ENCODE measurements around the gene FXYD5.

Gene FXYD5

GRCh38 chr19:35138305-35138892 is 16.1 kb upstream of the FXYD5 start, which contains the start of gene FXYD1:
Gene FXYD1 (plus strand): TSS chr19:35138824. CDS start chr19:35140080, 1,256 bp downstream.
- Mint-ChIP-seq H3K9me3 (no peaks in the 10 kb centered on the region), H3K4me3 (no peak within 1 kb of the TSS), H3K4me1 (ENCODE audit: low read depth) (peaks cover 18% of the 10 kb centered on the region), H3K27ac (no peak within 1 kb of the TSS), H3K27me3 (ENCODE audit: low read depth) (peaks cover 14% of the 10 kb centered on the region), H3K36me3 (ENCODE audit: low read depth) (no peaks in the 10 kb centered on the region)
- DNase-seq (ENCODE audit: low spot score) = no peak

GRCh38 chr19:35140207-35140961 is 14.2 kb upstream of the FXYD5 start:
- H3K4me3 Mint-ChIP-seq = peak overlapping the region; percentile 46
- H3K27ac Mint-ChIP-seq = no peak overlapping the region
- no peak for DNase-seq (ENCODE audit: low spot score)
- H3K9me3 Mint-ChIP-seq = no peaks in the 10 kb centered on the region
- peaks cover 22% of the 10 kb centered on the region for H3K4me1 Mint-ChIP-seq (ENCODE audit: low read depth)
- H3K27me3 Mint-ChIP-seq (ENCODE audit: low read depth) = peaks cover 30% of the 10 kb centered on the region
- H3K36me3 Mint-ChIP-seq (ENCODE audit: low read depth) = no peaks in the 10 kb centered on the region

GRCh38 chr19:35140962-35141836 is 13.3 kb upstream of the FXYD5 start:
- no peaks in the 10 kb centered on the region for H3K9me3 Mint-ChIP-seq
- H3K36me3 Mint-ChIP-seq (ENCODE audit: low read depth) = no peaks in the 10 kb centered on the region
- DNase-seq (ENCODE audit: low spot score) = peak; percentile 90
- peak overlapping the region; percentile 71 for H3K4me3 Mint-ChIP-seq
- peaks cover 18% of the 10 kb centered on the region for H3K4me1 Mint-ChIP-seq (ENCODE audit: low read depth)
- H3K27me3 Mint-ChIP-seq (ENCODE audit: low read depth) = peaks cover 31% of the 10 kb centered on the region
- H3K27ac Mint-ChIP-seq = peak overlapping the region; percentile 78

- Mint-ChIP-seq H3K36me3 (ENCODE audit: low read depth) (no peaks in the 10 kb centered on the region), H3K4me3 (peak overlapping the region; percentile 71), H3K4me1 (ENCODE audit: low read depth) (peaks cover 21% of the 10 kb centered on the region), H3K27me3 (ENCODE audit: low read depth) (peaks cover 35% of the 10 kb centered on the region), H3K27ac (no peak overlapping the region), H3K9me3 (no peaks in the 10 kb centered on the region)
- no peak for DNase-seq (ENCODE audit: low spot score)
These were observed 12.5 kb upstream of the FXYD5 start for GRCh38 chr19:35141837-35142605.

GRCh38 chr19:35142606-35143230 is 11.8 kb upstream of the FXYD5 start:
- Mint-ChIP-seq H3K36me3 (ENCODE audit: low read depth) (no peaks in the 10 kb centered on the region), H3K9me3 (no peaks in the 10 kb centered on the region), H3K4me1 (ENCODE audit: low read depth) (peaks cover 21% of the 10 kb centered on the region), H3K27me3 (ENCODE audit: low read depth) (peaks cover 35% of the 10 kb centered on the region), H3K4me3 (peak overlapping the region; percentile 61), H3K27ac (no peak overlapping the region)
- peak; percentile 44 for DNase-seq (ENCODE audit: low spot score)

- H3K27me3 Mint-ChIP-seq (ENCODE audit: low read depth) = peaks cover 35% of the 10 kb centered on the region
- no peaks in the 10 kb centered on the region for H3K36me3 Mint-ChIP-seq (ENCODE audit: low read depth)
- no peaks in the 10 kb centered on the region for H3K9me3 Mint-ChIP-seq
- H3K4me1 Mint-ChIP-seq (ENCODE audit: low read depth) = peaks cover 21% of the 10 kb centered on the region
- no peak for DNase-seq (ENCODE audit: low spot score)
- no peak within 1 kb of the TSS for H3K27ac Mint-ChIP-seq
- peak within 1 kb of the TSS; percentile 71 for H3K4me3 Mint-ChIP-seq
These were observed 11.3 kb upstream of the FXYD5 start, which contains the start of gene FXYD7 for GRCh38 chr19:35143231-35143715. Gene FXYD7 (plus strand): TSS chr19:35143255. CDS start chr19:35143334, 79 bp downstream.

- Mint-ChIP-seq H3K36me3 (ENCODE audit: low read depth) (no peaks in the 10 kb centered on the region), H3K27ac (no peak overlapping the region), H3K9me3 (no peaks in the 10 kb centered on the region), H3K4me3 (no peak overlapping the region), H3K4me1 (ENCODE audit: low read depth) (peaks cover 21% of the 10 kb centered on the region), H3K27me3 (ENCODE audit: low read depth) (peaks cover 35% of the 10 kb centered on the region)
- DNase-seq (ENCODE audit: low spot score) = no peak
These were observed 10.7 kb upstream of the FXYD5 start for GRCh38 chr19:35143818-35144217.

- Mint-ChIP-seq H3K9me3 (no peaks in the 10 kb centered on the region), H3K27ac (no peak overlapping the region), H3K4me3 (no peak overlapping the region), H3K27me3 (ENCODE audit: low read depth) (peaks cover 35% of the 10 kb centered on the region), H3K36me3 (ENCODE audit: low read depth) (no peaks in the 10 kb centered on the region), H3K4me1 (ENCODE audit: low read depth) (peaks cover 21% of the 10 kb centered on the region)
- DNase-seq (ENCODE audit: low spot score) = no peak
These were observed 10.3 kb upstream of the FXYD5 start for GRCh38 chr19:35144259-35144599.

- peaks cover 21% of the 10 kb centered on the region for H3K4me1 Mint-ChIP-seq (ENCODE audit: low read depth)
- no peak for DNase-seq (ENCODE audit: low spot score)
- no peak overlapping the region for H3K27ac Mint-ChIP-seq
- H3K4me3 Mint-ChIP-seq = no peak overlapping the region
- peaks cover 35% of the 10 kb centered on the region for H3K27me3 Mint-ChIP-seq (ENCODE audit: low read depth)
- no peaks in the 10 kb centered on the region for H3K9me3 Mint-ChIP-seq
- H3K36me3 Mint-ChIP-seq (ENCODE audit: low read depth) = no peaks in the 10 kb centered on the region
These were observed 9.7 kb upstream of the FXYD5 start for GRCh38 chr19:35144600-35145436.

GRCh38 chr19:35146746-35147459 is 7.6 kb upstream of the FXYD5 start:
- Mint-ChIP-seq H3K27ac (no peak overlapping the region), H3K36me3 (ENCODE audit: low read depth) (no peaks in the 10 kb centered on the region), H3K9me3 (no peaks in the 10 kb centered on the region), H3K27me3 (ENCODE audit: low read depth) (peaks cover 27% of the 10 kb centered on the region), H3K4me3 (no peak overlapping the region), H3K4me1 (ENCODE audit: low read depth) (peaks cover 14% of the 10 kb centered on the region)
- no peak for DNase-seq (ENCODE audit: low spot score)

GRCh38 chr19:35149463-35149862 is 5.1 kb upstream of the FXYD5 start:
- no peaks in the 10 kb centered on the region for H3K9me3 Mint-ChIP-seq
- H3K36me3 Mint-ChIP-seq (ENCODE audit: low read depth) = peaks cover 4% of the 10 kb centered on the region
- peaks cover 21% of the 10 kb centered on the region for H3K27me3 Mint-ChIP-seq (ENCODE audit: low read depth)
- no peak overlapping the region for H3K4me3 Mint-ChIP-seq
- H3K27ac Mint-ChIP-seq = no peak overlapping the region
- H3K4me1 Mint-ChIP-seq (ENCODE audit: low read depth) = peaks cover 19% of the 10 kb centered on the region
- no peak for DNase-seq (ENCODE audit: low spot score)

GRCh38 chr19:35150445-35150844 is 4.1 kb upstream of the FXYD5 start:
- Mint-ChIP-seq H3K4me3 (no peak overlapping the region), H3K27me3 (ENCODE audit: low read depth) (peaks cover 12% of the 10 kb centered on the region), H3K4me1 (ENCODE audit: low read depth) (peaks cover 22% of the 10 kb centered on the region), H3K36me3 (ENCODE audit: low read depth) (peaks cover 11% of the 10 kb centered on the region), H3K27ac (no peak overlapping the region), H3K9me3 (no peaks in the 10 kb centered on the region)
- no peak for DNase-seq (ENCODE audit: low spot score)

All from T-helper 2 cell treated with Interferon-gamma antibody and Interleukin-4, amounts not matched to agents 5 μg/mL and 100 μg/mL, for 36 hours (primary cell).